Ovary (tissue), 9 donors: Measurements from ENCODE around the gene GRIFIN. TPM values are rescaled to one million over a fixed set of nuclear protein-coding genes. Genes with fewer than 3 reads are reported as not detected.

Experiments
- DNase-seq, 5 donors: peaks; one replicate each; pipeline ENCODE4 v3.0.0-alpha.2; 2019 to 2020
- H3K27ac ChIP-seq, 2 donors: fragments of 200-600 bp; one replicate each; pipeline versions ENCODE4 v1.5.1 to v1.8.0; 2019 to 2022
- H3K27me3 ChIP-seq: fragments of 200-600 bp; one replicate; pipeline ENCODE4 v1.8.0; 2022
- H3K36me3 ChIP-seq: fragments of 200-600 bp; sonication (generic); one replicate; pipeline ENCODE4 v1.5.1; 2019
- H3K4me1 ChIP-seq: one replicate; pipeline ENCODE4 v1.8.1; 2013; ENCODE audit warnings: mild to moderate bottlenecking, moderate library complexity; ENCODE audit not compliant: insufficient read depth
- H3K4me3 ChIP-seq: fragments of 200-600 bp; sonication (generic); one replicate; pipeline ENCODE4 v1.5.1; 2017
- H3K9me3 ChIP-seq, 2 donors: fragments of 200-600 bp in 1 of 2; sonication (generic) in 1 of 2; one replicate each; pipeline versions ENCODE4 v1.5.1 to v1.8.1; 2013 to 2019; ENCODE audit warnings: mild to moderate bottlenecking in 1 of 2, moderate library complexity in 1 of 2
- CTCF ChIP-seq, 3 donors: fragments of 450-650 bp in 2 of 3; fragments of 200-600 bp in 1 of 3; IDR thresholded peaks; one replicate each; pipeline versions ENCODE4 v1.5.1 to v1.8.0; 2016 to 2022; ENCODE audit warnings: antibody characterized with exemption in 3 of 3, mild to moderate bottlenecking in 1 of 3
- EP300 ChIP-seq: sonication (generic); formaldehyde crosslinking; IDR thresholded peaks from one replicate; pipeline ENCODE4 v1.6.1; 2017; ENCODE audit warnings: antibody characterized with exemption
- POLR2A ChIP-seq: fragments of 450-650 bp; IDR thresholded peaks from one replicate; pipeline ENCODE4 v1.6.1; 2017; ENCODE audit warnings: antibody characterized with exemption, mild to moderate bottlenecking, moderate library complexity
- WGBS, 3 donors: extraction: QIAGEN DNeasy Blood & Tissue Kit in 1 of 3; methylation state at CpG; one replicate each; pipeline versions ENCODE4 v1.1.5 to v1.1.7; 2013 to 2017; 5-methylcytosine and 5-hydroxymethylcytosine counted together
- intact Hi-C, 4 donors: fragments of 100-400 bp; cut with DNase I; formaldehyde crosslinking; loops; one replicate each; pipeline versions ENCODE4 v1.11.0 to v1.15.1; 2022 to 2023
- polyA plus RNA-seq, 2 donors: library from polyadenylated mRNA; stranded (reverse); fragments of 200-250 nt in 1 of 2; fragments of 350-450 nt in 1 of 2; fragmentation: Illumina TruSeq in 1 of 2; extraction: RNeasy Lipid Tissue Mini Kit (QIAGEN cat#74804) in 1 of 2; gene quantifications; one replicate each; pipeline ENCODE4 v1.2.3, GENCODE V29; 2013 to 2014
- total RNA-seq, 7 donors: library from RNA; depleted of rRNA in 2 of 7; stranded (reverse); fragments of >200 nt in 2 of 7; fragmentation: NEBNext Ultra II Directional in 3 of 7; extraction: Animal tissue kit (Norgen Biotek cat#: 25700) in 3 of 7; gene quantifications; one replicate each; pipeline versions ENCODE4 v1.1.0 to v1.2.4, GENCODE V29; 2016 to 2023
- donor health status: DM: no; HTN: no; CAD: no; lungs with moderate emphysema.
- donor health status: DM: no; HTN: no; CAD: no.
- donor health status: Bipolar disorder and iron deficiency.
- donor health status: DM: yes; HTN: yes; CAD: no.
- donor health status: DM: no; HTN: no; CAD: no.
- donor health status: DM: yes; HTN: yes; CAD: no.

The GRIFIN gene
- total and polyA plus RNA-seq, 9 donors, result not detected

- DNase-seq, result no peak
- intact Hi-C loops, result no loop called here
- Histone ChIP-seq H3K36me3 (no peaks in the 10 kb centered on the region), H3K27me3 (no peaks in the 10 kb centered on the region), H3K9me3 (peaks cover 0 to 4% of the 10 kb centered on the region in 2 donors), H3K4me1 (no peaks in the 10 kb centered on the region), H3K4me3 (no peak overlapping the region), H3K27ac (no peak overlapping the region)
- WGBS, 3 donors, result 11 to 15% (median 12%) methylated on average over 13 to 21 of the region's 21 CpGs
- TF ChIP-seq POLR2A, result no peak
- TF ChIP-seq EP300, result no peak
- no peak for TF ChIP-seq CTCF (IDR thresholded peaks at IDR 0.05)
Measured at GRCh38 chr7:2480070-2480408, 3.8 kb upstream of the GRIFIN start.

GRCh38 chr7:2479276-2480069 is 3.3 kb upstream of the GRIFIN start:
- H3K27me3 ChIP-seq, result no peaks in the 10 kb centered on the region
- DNase-seq, result no peak
- 39 to 53% (median 48%) methylated on average over 15 to 16 of the region's 16 CpGs for WGBS, 3 donors
- no peak overlapping the region for H3K27ac ChIP-seq
- no peaks in the 10 kb centered on the region for H3K36me3 ChIP-seq
- TF ChIP-seq EP300 (no peak), CTCF (IDR thresholded peaks at IDR 0.05) (no peak), POLR2A (no peak)
- no peak overlapping the region for H3K4me3 ChIP-seq
- intact Hi-C loops, result loop anchor here in 1 of 4 donors (10.0 kb wide), 1 partner anchor 95 kb away; no protein-coding TSS in a partner anchor
- H3K4me1 ChIP-seq, result no peaks in the 10 kb centered on the region
- H3K9me3 ChIP-seq, result peaks cover 0 to 4% of the 10 kb centered on the region in 2 donors

GRCh38 chr7:2478800-2479199 is 2.6 kb upstream of the GRIFIN start:
- DNase-seq, result no peak
- intact Hi-C loops, result loop anchor here in 1 of 4 donors (10.0 kb wide), 1 partner anchor 96 kb away; no protein-coding TSS in a partner anchor
- peaks cover 0 to 4% of the 10 kb centered on the region in 2 donors for H3K9me3 ChIP-seq
- H3K36me3 ChIP-seq, result no peaks in the 10 kb centered on the region
- no peak for TF ChIP-seq CTCF (IDR thresholded peaks at IDR 0.05)
- no peak for TF ChIP-seq POLR2A
- no peak for TF ChIP-seq EP300
- WGBS, 3 donors, result 27 to 60% (median 47%) methylated on average over 17 to 19 of the region's 19 CpGs
- no peaks in the 10 kb centered on the region for H3K4me1 ChIP-seq
- no peak overlapping the region for H3K4me3 ChIP-seq
- H3K27ac ChIP-seq, result no peak overlapping the region
- H3K27me3 ChIP-seq, result no peaks in the 10 kb centered on the region

GRCh38 chr7:2478399-2478785 is 2.2 kb upstream of the GRIFIN start:
- Histone ChIP-seq H3K9me3 (peaks cover 0 to 4% of the 10 kb centered on the region in 2 donors), H3K27me3 (no peaks in the 10 kb centered on the region), H3K36me3 (no peaks in the 10 kb centered on the region), H3K4me3 (no peak overlapping the region), H3K4me1 (no peaks in the 10 kb centered on the region), H3K27ac (no peak overlapping the region)
- TF ChIP-seq CTCF (IDR thresholded peaks at IDR 0.05) (no peak), EP300 (no peak)
- intact Hi-C loops, result loop anchor here in 1 of 4 donors (10.0 kb wide), 1 partner anchor 96 kb away; no protein-coding TSS in a partner anchor
- 43 to 52% (median 45%) methylated on average over 11 of the region's 11 CpGs for WGBS, 3 donors
- no peak for DNase-seq
